ENCODE results near the gene SV2C.

The SV2C gene

GRCh38 chr5:76134003-76134402 lies 50.8 kb downstream of the SV2C start:
- H2AFZ ChIP-seq (ENCODE audit: low read length), result no peak overlapping the region
- H3K4me1 ChIP-seq (ENCODE audit: insufficient read depth, low read length, poor library complexity, severe bottlenecking), result no peaks in the 10 kb centered on the region
- no peaks in the 10 kb centered on the region for H3K9me3 ChIP-seq (ENCODE audit: insufficient read depth, low read depth, low read length)
- no peak overlapping the region for H3K9ac ChIP-seq (ENCODE audit: low read depth, low read length, poor library complexity, severe bottlenecking)
- no peak for TF ChIP-seq EZH2phosphoT487 (IDR thresholded peaks at IDR 0.05; ENCODE audit: borderline replicate concordance)
- TF ChIP-seq, protein P1, sequence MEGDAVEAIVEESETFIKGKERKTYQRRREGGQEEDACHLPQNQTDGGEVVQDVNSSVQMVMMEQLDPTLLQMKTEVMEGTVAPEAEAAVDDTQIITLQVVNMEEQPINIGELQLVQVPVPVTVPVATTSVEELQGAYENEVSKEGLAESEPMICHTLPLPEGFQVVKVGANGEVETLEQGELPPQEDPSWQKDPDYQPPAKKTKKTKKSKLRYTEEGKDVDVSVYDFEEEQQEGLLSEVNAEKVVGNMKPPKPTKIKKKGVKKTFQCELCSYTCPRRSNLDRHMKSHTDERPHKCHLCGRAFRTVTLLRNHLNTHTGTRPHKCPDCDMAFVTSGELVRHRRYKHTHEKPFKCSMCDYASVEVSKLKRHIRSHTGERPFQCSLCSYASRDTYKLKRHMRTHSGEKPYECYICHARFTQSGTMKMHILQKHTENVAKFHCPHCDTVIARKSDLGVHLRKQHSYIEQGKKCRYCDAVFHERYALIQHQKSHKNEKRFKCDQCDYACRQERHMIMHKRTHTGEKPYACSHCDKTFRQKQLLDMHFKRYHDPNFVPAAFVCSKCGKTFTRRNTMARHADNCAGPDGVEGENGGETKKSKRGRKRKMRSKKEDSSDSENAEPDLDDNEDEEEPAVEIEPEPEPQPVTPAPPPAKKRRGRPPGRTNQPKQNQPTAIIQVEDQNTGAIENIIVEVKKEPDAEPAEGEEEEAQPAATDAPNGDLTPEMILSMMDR (conservative IDR thresholded peaks at IDR 0.05; ENCODE audit: low read length), result no peak
- no peaks in the 10 kb centered on the region for H3K36me3 ChIP-seq (ENCODE audit: insufficient read depth, low read length)
- H3K4me3 ChIP-seq (ENCODE audit: low read length, poor library complexity, severe bottlenecking), result no peak overlapping the region
- H3K4me2 ChIP-seq (ENCODE audit: low read depth, low read length, poor library complexity, severe bottlenecking), result no peak overlapping the region
- H3F3A ChIP-seq (ENCODE audit: low read depth), result no peaks in the 10 kb centered on the region
- no peaks in the 10 kb centered on the region for H4K20me1 ChIP-seq (ENCODE audit: insufficient read depth, low read length, poor library complexity, severe bottlenecking)
- H3K9me2 ChIP-seq (replicated peaks; ENCODE audit: low read depth, low read length), result no peaks in the 10 kb centered on the region
- no peaks in the 10 kb centered on the region for H3K27me3 ChIP-seq (ENCODE audit: insufficient read depth, low read length, poor library complexity, severe bottlenecking)
- no peaks in the 10 kb centered on the region for H3K79me2 ChIP-seq (ENCODE audit: insufficient read depth, low read length)

- TF ChIP-seq, protein P1 (conservative IDR thresholded peaks at IDR 0.05; ENCODE audit: low read length), result no peak
- no peak for TF ChIP-seq EZH2phosphoT487 (IDR thresholded peaks at IDR 0.05; ENCODE audit: borderline replicate concordance)
- no peak overlapping the region for H2AFZ ChIP-seq (ENCODE audit: low read length)
- H3K4me3 ChIP-seq (ENCODE audit: low read length, poor library complexity, severe bottlenecking), result no peak overlapping the region
- no peaks in the 10 kb centered on the region for H3K36me3 ChIP-seq (ENCODE audit: insufficient read depth, low read length)
- no peaks in the 10 kb centered on the region for H3K27me3 ChIP-seq (ENCODE audit: insufficient read depth, low read length, poor library complexity, severe bottlenecking)
- no peaks in the 10 kb centered on the region for H3F3A ChIP-seq (ENCODE audit: low read depth)
- H3K79me2 ChIP-seq (ENCODE audit: insufficient read depth, low read length), result no peaks in the 10 kb centered on the region
- no peaks in the 10 kb centered on the region for H3K9me2 ChIP-seq (replicated peaks; ENCODE audit: low read depth, low read length)
- no peaks in the 10 kb centered on the region for H3K9me3 ChIP-seq (ENCODE audit: insufficient read depth, low read depth, low read length)
- H3K4me2 ChIP-seq (ENCODE audit: low read depth, low read length, poor library complexity, severe bottlenecking), result no peak overlapping the region
- no peaks in the 10 kb centered on the region for H4K20me1 ChIP-seq (ENCODE audit: insufficient read depth, low read length, poor library complexity, severe bottlenecking)
- no peaks in the 10 kb centered on the region for H3K4me1 ChIP-seq (ENCODE audit: insufficient read depth, low read length, poor library complexity, severe bottlenecking)
- no peak overlapping the region for H3K9ac ChIP-seq (ENCODE audit: low read depth, low read length, poor library complexity, severe bottlenecking)
These were observed 51.5 kb downstream of the SV2C start for GRCh38 chr5:76134646-76135045.

DNA sequence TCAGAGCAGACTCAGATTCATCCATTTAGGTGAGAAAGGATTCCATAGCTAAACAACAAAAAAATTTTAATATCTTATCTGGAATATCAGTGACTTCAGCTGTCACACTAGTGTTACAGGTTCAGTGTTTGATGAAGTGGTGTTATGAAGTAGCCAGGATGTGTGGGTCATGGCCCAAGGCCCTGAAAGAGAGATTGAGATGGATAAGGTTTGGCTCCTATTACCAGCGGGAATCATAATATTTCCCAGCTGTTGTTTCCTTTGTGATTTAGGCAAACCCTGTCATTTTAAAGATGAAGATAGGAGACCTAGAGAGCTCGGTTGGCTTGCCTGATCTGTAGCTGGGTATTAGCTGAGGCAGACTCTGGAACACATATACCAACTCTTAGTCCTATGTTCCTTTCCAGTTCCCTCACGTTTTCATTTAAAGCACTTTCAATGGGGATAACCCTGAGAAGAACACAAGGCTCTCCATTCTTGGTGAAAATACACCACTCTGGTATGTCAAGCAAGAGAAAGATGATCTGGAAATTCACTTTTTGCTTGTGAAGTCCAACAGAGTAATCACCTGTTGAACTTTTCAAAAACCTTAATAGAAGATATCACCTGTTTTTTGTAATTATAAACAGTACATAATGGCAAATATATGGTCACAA lies 54.8 kb downstream of the SV2C start:
- Histone ChIP-seq H3K4me1 (ENCODE audit: insufficient read depth, low read length, poor library complexity, severe bottlenecking) (no peaks in the 10 kb centered on the region), H3K4me3 (ENCODE audit: low read length, poor library complexity, severe bottlenecking) (no peak overlapping the region), H3K79me2 (ENCODE audit: insufficient read depth, low read length) (no peaks in the 10 kb centered on the region), H2AFZ (ENCODE audit: low read length) (no peak overlapping the region), H3K9ac (ENCODE audit: low read depth, low read length, poor library complexity, severe bottlenecking) (no peak overlapping the region), H3K4me2 (ENCODE audit: low read depth, low read length, poor library complexity, severe bottlenecking) (no peak overlapping the region), H3K27me3 (ENCODE audit: insufficient read depth, low read length, poor library complexity, severe bottlenecking) (peaks cover 3% of the 10 kb centered on the region), H4K20me1 (ENCODE audit: insufficient read depth, low read length, poor library complexity, severe bottlenecking) (no peaks in the 10 kb centered on the region), H3K9me2 (replicated peaks; ENCODE audit: low read depth, low read length) (no peaks in the 10 kb centered on the region), H3F3A (ENCODE audit: low read depth) (no peaks in the 10 kb centered on the region), H3K36me3 (ENCODE audit: insufficient read depth, low read length) (no peaks in the 10 kb centered on the region), H3K9me3 (ENCODE audit: insufficient read depth, low read depth, low read length) (no peaks in the 10 kb centered on the region)
- TF ChIP-seq, protein P1 (conservative IDR thresholded peaks at IDR 0.05; ENCODE audit: low read length), result no peak
- TF ChIP-seq EZH2phosphoT487 (IDR thresholded peaks at IDR 0.05; ENCODE audit: borderline replicate concordance), result no peak

Data from Loucy (cell line).